Duodenal mucosa (tissue), 2 donors: Measurements from ENCODE around the gene LRRC42.

ENCODE experiments used
- H3K27ac ChIP-seq: one replicate; pipeline ENCODE4 v1.7.0; 2013; ENCODE audit warnings: low read depth, low read length
- H3K27me3 ChIP-seq, 2 donors: one replicate each; pipeline ENCODE4 v1.7.0; 2013; ENCODE audit warnings: low read length in 2 of 2, control low read depth in 1 of 2; ENCODE audit not compliant: insufficient read depth in 2 of 2, control insufficient read depth in 1 of 2
- H3K36me3 ChIP-seq, 2 donors: one replicate each; pipeline ENCODE4 v1.7.0; 2013; ENCODE audit warnings: low read length in 2 of 2, control low read depth in 1 of 2; ENCODE audit not compliant: insufficient read depth in 2 of 2, control insufficient read depth in 1 of 2
- H3K4me1 ChIP-seq, 2 donors: one replicate each; pipeline ENCODE4 v1.7.0; 2013; ENCODE audit warnings: low read length in 2 of 2, control low read depth in 1 of 2; ENCODE audit not compliant: insufficient read depth in 2 of 2, control insufficient read depth in 1 of 2
- H3K4me3 ChIP-seq, 2 donors: one replicate each; pipeline ENCODE4 v1.7.0; 2013; ENCODE audit warnings: low read length in 2 of 2, low read depth in 1 of 2
- H3K9ac ChIP-seq, 2 donors: one replicate each; pipeline ENCODE4 v1.7.0; 2013; ENCODE audit warnings: low read length in 2 of 2, low read depth in 1 of 2
- H3K9me3 ChIP-seq, 2 donors: one replicate each; pipeline ENCODE4 v1.7.0; 2013; ENCODE audit warnings: low read length in 2 of 2, control low read depth in 1 of 2; ENCODE audit not compliant: control insufficient read depth in 1 of 2

LRRC42 gene, protein sequence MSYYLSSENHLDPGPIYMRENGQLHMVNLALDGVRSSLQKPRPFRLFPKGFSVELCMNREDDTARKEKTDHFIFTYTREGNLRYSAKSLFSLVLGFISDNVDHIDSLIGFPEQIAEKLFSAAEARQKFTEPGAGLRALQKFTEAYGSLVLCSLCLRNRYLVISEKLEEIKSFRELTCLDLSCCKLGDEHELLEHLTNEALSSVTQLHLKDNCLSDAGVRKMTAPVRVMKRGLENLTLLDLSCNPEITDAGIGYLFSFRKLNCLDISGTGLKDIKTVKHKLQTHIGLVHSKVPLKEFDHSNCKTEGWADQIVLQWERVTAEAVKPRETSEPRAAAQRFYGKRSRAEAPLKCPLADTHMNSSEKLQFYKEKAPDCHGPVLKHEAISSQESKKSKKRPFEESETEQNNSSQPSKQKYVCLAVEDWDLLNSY

DNA sequence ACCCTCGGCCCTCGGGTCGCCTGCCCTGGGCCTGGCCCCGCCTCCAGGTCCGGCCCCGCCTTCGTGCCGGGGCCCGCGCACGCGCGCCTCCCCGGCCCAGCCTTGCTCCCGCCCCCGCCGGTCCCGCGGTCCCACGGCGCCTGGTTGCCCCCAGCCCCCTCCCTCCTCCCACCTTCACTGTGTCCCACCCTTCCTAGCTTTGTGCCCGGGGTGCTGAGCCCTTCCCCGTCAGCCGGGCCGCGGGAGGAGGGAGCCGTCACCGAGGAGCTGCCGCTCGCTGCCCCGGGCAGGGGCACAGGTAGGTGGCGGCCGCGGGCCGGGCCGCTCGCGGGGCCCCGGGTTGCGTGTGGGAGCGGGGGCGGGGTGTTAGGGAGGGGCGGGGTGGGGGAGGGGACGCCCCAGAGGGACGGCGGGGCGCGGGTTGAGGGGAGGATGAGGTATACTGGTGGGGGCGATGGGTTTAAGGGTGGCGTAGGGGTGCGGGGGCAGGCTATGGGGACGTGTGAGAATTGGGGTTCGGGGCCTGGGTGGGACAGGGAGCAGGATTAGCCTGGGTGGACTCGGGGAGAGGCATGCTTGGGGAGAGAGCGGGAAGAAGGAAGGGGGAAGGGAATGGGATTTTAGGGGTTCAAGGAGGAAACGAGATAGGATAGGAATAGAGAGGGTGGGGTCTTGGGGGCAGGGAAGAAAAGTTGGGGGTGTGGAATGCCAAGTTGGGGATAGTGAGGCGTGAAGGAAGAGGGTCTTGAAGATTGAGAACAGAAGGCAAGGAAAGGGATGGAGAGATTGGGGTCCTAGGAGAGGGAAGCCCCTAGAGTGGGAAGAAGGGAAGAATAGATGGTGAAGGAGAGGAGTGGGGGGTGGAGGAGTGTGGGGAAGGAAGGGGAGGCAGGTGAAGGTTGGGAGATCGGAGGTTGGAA lies at the start of gene LRRC42:
TSS of gene LRRC42 (plus strand) at position 99 of the 920 bp plus-strand sequence. CDS start 5,650 bp downstream, outside the sequence.
- H3K4me1 ChIP-seq: peaks cover 13 to 16% of the 10 kb centered on the region in 2 donors
- peak within 1 kb of the TSS; percentile 80 to 85 for H3K9ac ChIP-seq

GRCh38 chr1:53896635-53897229 lies 49.4 kb upstream of the LRRC42 start:
- no peaks in the 10 kb centered on the region for H3K36me3 ChIP-seq
- peaks cover 5 to 7% of the 10 kb centered on the region in 2 donors for H3K4me1 ChIP-seq
- no peak overlapping the region for H3K9ac ChIP-seq
- H3K27me3 ChIP-seq: no peaks in the 10 kb centered on the region
- no peaks in the 10 kb centered on the region for H3K9me3 ChIP-seq
- no peak overlapping the region for H3K27ac ChIP-seq
- H3K4me3 ChIP-seq: no peak overlapping the region

More for the DNA sequence above, at the start of gene LRRC42:
- no peaks in the 10 kb centered on the region for H3K27me3 ChIP-seq
- no peaks in the 10 kb centered on the region for H3K36me3 ChIP-seq
- H3K9me3 ChIP-seq: no peaks in the 10 kb centered on the region
- peak within 1 kb of the TSS; percentile 84 to 93 for H3K4me3 ChIP-seq
- H3K27ac ChIP-seq: peak within 1 kb of the TSS; percentile 81

DNA sequence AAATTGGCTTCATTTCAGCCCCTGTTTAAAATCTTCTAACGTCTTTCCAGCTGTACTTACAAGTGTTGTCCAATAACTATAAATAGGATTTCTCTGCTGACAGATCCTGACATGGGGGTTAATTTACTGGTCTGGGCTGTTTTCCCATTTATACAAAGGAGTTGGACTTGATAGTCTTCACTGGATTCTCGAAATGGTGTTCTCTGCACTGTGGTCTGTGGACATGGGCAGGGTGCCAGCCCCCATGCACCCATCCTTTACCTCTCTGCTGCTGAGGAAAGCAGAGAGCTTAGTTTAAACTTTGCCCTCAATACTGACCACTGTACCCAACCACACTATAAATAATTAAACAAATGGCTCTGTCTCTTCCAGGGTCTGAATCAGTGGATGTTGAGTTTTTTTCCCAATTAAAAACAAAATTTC lies 46.9 kb upstream of the LRRC42 start:
- H3K36me3 ChIP-seq: no peaks in the 10 kb centered on the region
- H3K27me3 ChIP-seq: no peaks in the 10 kb centered on the region
- H3K4me1 ChIP-seq: peaks cover 5 to 7% of the 10 kb centered on the region in 2 donors
- no peak overlapping the region for H3K27ac ChIP-seq
- no peaks in the 10 kb centered on the region for H3K9me3 ChIP-seq
- no peak overlapping the region for H3K9ac ChIP-seq
- no peak overlapping the region for H3K4me3 ChIP-seq

GRCh38 chr1:53899708-53900107 lies 46.4 kb upstream of the LRRC42 start:
- Histone ChIP-seq H3K9me3 (no peaks in the 10 kb centered on the region), H3K4me3 (no peak overlapping the region), H3K9ac (no peak overlapping the region), H3K36me3 (no peaks in the 10 kb centered on the region), H3K27ac (no peak overlapping the region), H3K4me1 (peaks cover 5 to 7% of the 10 kb centered on the region in 2 donors), H3K27me3 (no peaks in the 10 kb centered on the region)

GRCh38 chr1:53902235-53903138 lies 43.7 kb upstream of the LRRC42 start:
- H3K4me1 ChIP-seq: peaks cover 5 to 7% of the 10 kb centered on the region in 2 donors

DNA sequence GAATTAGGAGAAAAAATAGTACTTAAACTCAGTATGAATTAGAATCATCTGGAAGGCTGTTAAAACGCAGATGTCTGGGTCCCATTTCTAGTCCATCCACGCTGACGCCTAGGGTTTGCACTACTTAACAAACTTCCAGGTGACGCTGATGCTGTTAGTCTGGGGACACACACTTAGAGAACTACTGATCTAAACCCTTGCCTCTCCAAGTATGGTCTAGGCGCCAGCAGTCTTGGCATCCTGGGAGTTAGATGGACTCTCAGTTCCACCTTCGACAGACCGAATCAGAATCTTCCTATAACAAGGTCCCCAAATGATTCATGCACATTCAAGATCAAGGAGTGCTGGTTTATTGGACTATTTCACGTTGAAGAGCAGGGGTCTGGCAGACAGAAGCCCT lies 40.6 kb upstream of the LRRC42 start:
- H3K27ac ChIP-seq: no peak overlapping the region
- H3K9me3 ChIP-seq: no peaks in the 10 kb centered on the region
- H3K4me1 ChIP-seq: no peaks in the 10 kb centered on the region
- H3K36me3 ChIP-seq: no peaks in the 10 kb centered on the region
- no peak overlapping the region for H3K4me3 ChIP-seq
- H3K9ac ChIP-seq: no peak overlapping the region
- no peaks in the 10 kb centered on the region for H3K27me3 ChIP-seq

More at GRCh38 chr1:53902235-53903138, 43.7 kb upstream of the LRRC42 start:
- no peak overlapping the region for H3K9ac ChIP-seq
- H3K27ac ChIP-seq: no peak overlapping the region
- H3K4me3 ChIP-seq: no peak overlapping the region
- H3K9me3 ChIP-seq: no peaks in the 10 kb centered on the region
- H3K36me3 ChIP-seq: no peaks in the 10 kb centered on the region
- no peaks in the 10 kb centered on the region for H3K27me3 ChIP-seq

GRCh38 chr1:53906121-53906520 lies 40.0 kb upstream of the LRRC42 start:
- H3K9ac ChIP-seq: no peak overlapping the region

DNA sequence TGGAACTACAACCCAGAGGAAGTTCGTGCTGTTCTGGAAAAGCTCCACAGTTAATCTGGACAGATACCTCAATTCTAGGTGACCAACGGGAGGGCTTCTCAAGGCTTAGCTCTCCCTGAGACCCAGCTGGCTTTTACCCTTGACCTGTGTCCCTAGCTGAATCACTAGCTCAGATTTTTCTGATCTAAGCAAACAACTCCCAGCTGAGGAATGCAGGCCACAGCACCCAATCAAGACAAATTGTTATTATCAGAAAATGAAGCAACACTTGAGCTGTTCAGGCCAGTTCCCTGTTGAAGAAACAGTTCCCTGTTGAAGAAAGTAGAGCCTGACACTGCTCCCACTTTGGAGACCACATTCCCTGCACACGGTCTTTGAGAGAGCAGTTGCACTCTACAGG lies 36.2 kb upstream of the LRRC42 start:
- H3K27me3 ChIP-seq: no peaks in the 10 kb centered on the region
- no peak overlapping the region for H3K9ac ChIP-seq
- H3K4me3 ChIP-seq: no peak overlapping the region
- H3K27ac ChIP-seq: no peak overlapping the region
- no peaks in the 10 kb centered on the region for H3K4me1 ChIP-seq
- H3K9me3 ChIP-seq: no peaks in the 10 kb centered on the region
- peaks cover 0 to 5% of the 10 kb centered on the region in 2 donors for H3K36me3 ChIP-seq

More at GRCh38 chr1:53906121-53906520, 40.0 kb upstream of the LRRC42 start:
- H3K27ac ChIP-seq: no peak overlapping the region
- H3K36me3 ChIP-seq: no peaks in the 10 kb centered on the region
- H3K27me3 ChIP-seq: no peaks in the 10 kb centered on the region
- no peaks in the 10 kb centered on the region for H3K4me1 ChIP-seq
- H3K9me3 ChIP-seq: no peaks in the 10 kb centered on the region
- no peak overlapping the region for H3K4me3 ChIP-seq

- Histone ChIP-seq H3K4me3 (no peak overlapping the region), H3K9ac (no peak overlapping the region), H3K27ac (no peak overlapping the region), H3K9me3 (no peaks in the 10 kb centered on the region), H3K27me3 (no peaks in the 10 kb centered on the region), H3K4me1 (no peaks in the 10 kb centered on the region), H3K36me3 (peaks cover 0 to 5% of the 10 kb centered on the region in 2 donors)
Measured at GRCh38 chr1:53911442-53911841, 34.7 kb upstream of the LRRC42 start.
